Adrenal gland (tissue), 19 donors: ENCODE data around the gene C11orf71. TPM values are rescaled to one million over a fixed set of nuclear protein-coding genes. Genes with fewer than 3 reads are reported as not detected.

Source experiments
- DNase-seq, 7 donors: peaks; one replicate each; pipeline ENCODE4 v3.0.0-alpha.2; 2019 to 2020
- H3K27ac ChIP-seq, 5 donors: fragments of 200-600 bp; sonication (generic) in 4 of 5; 1 replicate in 3 of 5; 2 replicates in 2 of 5; pipeline versions ENCODE4 v1.5.1 to v1.8.0; 2016 to 2020; ENCODE audit warnings: mild to moderate bottlenecking in 1 of 5
- H3K27me3 ChIP-seq: fragments of 200-600 bp; 2 replicates; pipeline ENCODE4 v1.8.0; 2021
- H3K36me3 ChIP-seq, 2 donors: fragments of 200-600 bp; replicated peaks in 1 of 2; 1 replicate in 1 of 2; 2 replicates in 1 of 2; pipeline versions ENCODE4 v1.5.1 to v1.8.0; 2018 to 2022
- H3K4me1 ChIP-seq, 2 donors: fragments of 200-600 bp; replicated peaks in 1 of 2; 1 replicate in 1 of 2; 2 replicates in 1 of 2; pipeline versions ENCODE4 v1.5.1 to v1.8.0; 2018 to 2021
- H3K4me3 ChIP-seq, 4 donors: fragments of 200-600 bp; sonication (generic) in 3 of 4; one replicate each; pipeline ENCODE4 v1.5.1; 2016 to 2018
- H3K9me3 ChIP-seq, 3 donors: fragments of 200-600 bp; sonication (generic) in 1 of 3; replicated peaks in 1 of 3; 1 replicate in 2 of 3; 2 replicates in 1 of 3; pipeline versions ENCODE4 v1.5.1 to v1.8.0; 2016 to 2021
- CTCF ChIP-seq, 6 experiments: fragments of 450-650 bp in 4 of 6; fragments of 200-600 bp in 2 of 6; sonication (generic) in 1 of 6; IDR thresholded peaks; 1 replicate in 5 of 6; 2 replicates in 1 of 6; pipeline versions ENCODE4 v1.5.1 to v1.8.0; 2016 to 2021; ENCODE audit warnings: antibody characterized with exemption in 6 of 6, mild to moderate bottlenecking in 2 of 6, moderate library complexity in 1 of 6
- POLR2A ChIP-seq, 2 donors: fragments of 450-650 bp; IDR thresholded peaks; one replicate each; pipeline ENCODE4 v1.6.1; 2017; ENCODE audit warnings: antibody characterized with exemption in 2 of 2, mild to moderate bottlenecking in 2 of 2, moderate library complexity in 1 of 2
- WGBS, 4 donors: extraction: QIAGEN DNeasy Blood & Tissue Kit in 2 of 4; methylation state at CpG; one replicate each; pipeline versions ENCODE4 v1.1.5 to v1.1.7; 2013 to 2017; 5-methylcytosine and 5-hydroxymethylcytosine counted together
- intact Hi-C, 2 donors: fragments of 100-400 bp; cut with DNase I; formaldehyde crosslinking; loops; one replicate each; pipeline versions ENCODE4 v1.14.1 to v1.15.0; 2022 to 2023
- long read RNA-seq, 10 donors: library from polyadenylated mRNA in 3 of 10; unstranded in 2 of 10; stranded (forward) in 1 of 10; transcript quantifications; one replicate each; pipeline ENCODE4 v2.0.0 and lab custom pipeline, GENCODE V29; 2021 to 2026
- polyA plus RNA-seq, 3 donors: library from polyadenylated mRNA; stranded (reverse); fragments of 200-250 nt in 2 of 3; fragments of 350-450 nt in 1 of 3; fragmentation: Illumina TruSeq in 1 of 3; extraction: RNeasy Lipid Tissue Mini Kit (QIAGEN cat#74804) in 1 of 3; gene quantifications; one replicate each; pipeline ENCODE4 v1.2.3, GENCODE V29; 2013 to 2014
- total RNA-seq, 9 donors: library from RNA; depleted of rRNA in 4 of 9; stranded (reverse); fragments of >200 nt in 4 of 9; fragments of 120-200 nt in 1 of 9; fragmentation: NEBNext Ultra II Directional in 1 of 9; extraction: Animal tissue kit (Norgen Biotek cat#: 25700) in 1 of 9; gene quantifications; one replicate each; pipeline versions ENCODE4 v1.1.0 to v1.2.4, GENCODE V29; 2013 to 2023
- donor health status: healthy with polysubstance abuse.
- donor health status: Bipolar disorder and iron deficiency.
- donor health status: DM: yes; HTN: yes; CAD: no.
- donor health status: DM: no; HTN: no; CAD: no.
- donor health status: DM: no; HTN: no; CAD: no.
- donor health status: DM: yes; HTN: yes; CAD: no.

C11orf71 gene
- total RNA-seq (10 to 100 TPM in 8 of 9 donors, 1 to 10 TPM in 1; 8.2 to 19.4 (median 16.9) TPM), polyA plus RNA-seq (10 to 100 TPM; 14.2 to 17.3 (median 14.3) TPM)
- long read RNA-seq, donor 1, transcript C11orf71-202 (1 exons, 1,980 nt): major isoform, 16 of 16 reads
- long read RNA-seq, donor 1, partial matches to known transcripts: 0 of 16 reads
- long read RNA-seq, donor 1, other reads (novel, unspliced or antisense): 0 of 16 reads
- long read RNA-seq, donor 2, transcript C11orf71-202 (1 exons, 1,980 nt): major isoform, 24 of 24 reads
- long read RNA-seq, donor 2, partial matches to known transcripts: 0 of 24 reads
- long read RNA-seq, donor 2, other reads (novel, unspliced or antisense): 0 of 24 reads
- long read RNA-seq, donor 3, transcript C11orf71-202 (1 exons, 1,980 nt): major isoform, 16 of 16 reads
- long read RNA-seq, donor 3, partial matches to known transcripts: 0 of 16 reads
- long read RNA-seq, donor 3, other reads (novel, unspliced or antisense): 0 of 16 reads
- long read RNA-seq, donor 4, transcript C11orf71-202 (1 exons, 1,980 nt): major isoform, 14 of 14 reads
- long read RNA-seq, donor 4, partial matches to known transcripts: 0 of 14 reads
- long read RNA-seq, donor 4, other reads (novel, unspliced or antisense): 0 of 14 reads
- long read RNA-seq, donor 5, transcript C11orf71-202 (1 exons, 1,980 nt): major isoform, 34 of 34 reads
- long read RNA-seq, donor 5, partial matches to known transcripts: 0 of 34 reads
- long read RNA-seq, donor 5, other reads (novel, unspliced or antisense): 0 of 34 reads
- long read RNA-seq, donor 6, transcript C11orf71-202 (1 exons, 1,980 nt): major isoform, 11 of 11 reads
- long read RNA-seq, donor 6, partial matches to known transcripts: 0 of 11 reads
- long read RNA-seq, donor 6, other reads (novel, unspliced or antisense): 0 of 11 reads
- long read RNA-seq, donor 7, transcript C11orf71-202 (1 exons, 1,980 nt): major isoform, 14 of 14 reads
- long read RNA-seq, donor 7, partial matches to known transcripts: 0 of 14 reads
- long read RNA-seq, donor 7, other reads (novel, unspliced or antisense): 0 of 14 reads
- long read RNA-seq, donor 8, transcript C11orf71-202 (1 exons, 1,980 nt): major isoform, 11 of 11 reads
- long read RNA-seq, donor 8, partial matches to known transcripts: 0 of 11 reads
- long read RNA-seq, donor 8, other reads (novel, unspliced or antisense): 0 of 11 reads
- long read RNA-seq, donor 9, transcript C11orf71-202 (1 exons, 1,980 nt): major isoform, 13 of 13 reads
- long read RNA-seq, donor 9, partial matches to known transcripts: 0 of 13 reads
- long read RNA-seq, donor 9, other reads (novel, unspliced or antisense): 0 of 13 reads
- long read RNA-seq, donor 10, transcript C11orf71-202 (1 exons, 1,980 nt): major isoform, 11 of 11 reads
- long read RNA-seq, donor 10, partial matches to known transcripts: 0 of 11 reads
- long read RNA-seq, donor 10, other reads (novel, unspliced or antisense): 0 of 11 reads

GRCh38 chr11:114400216-114400914, at the start of gene C11orf71, which contains the start of gene RBM7:
C11orf71 (minus strand) TSS chr11:114400511; CDS start chr11:114400331, 180 bp downstream.
RBM7 (plus strand) TSS chr11:114400666; CDS start chr11:114400672, 6 bp downstream.
- Histone ChIP-seq H3K27ac (peak within 1 kb of the TSS; percentile 90 to 99 (median 95)), H3K36me3 (no peaks in the 10 kb centered on the region), H3K27me3 (no peaks in the 10 kb centered on the region), H3K4me1 (peaks cover 14 to 53% of the 10 kb centered on the region in 2 donors), H3K4me3 (peak within 1 kb of the TSS; percentile 43 to 89 (median 66)), H3K9me3 (no peaks in the 10 kb centered on the region)
- TF ChIP-seq POLR2A (IDR thresholded peaks at IDR 0.05) (peak; percentile 94 to 98), CTCF (IDR thresholded peaks at IDR 0.05) (peak in 1 of 6 experiments; percentile 8)
- WGBS, 4 donors: 0 to 1% (median 0%) methylated on average over 42 to 65 of the region's 65 CpGs
- intact Hi-C loops: no loop called here
- peak; percentile 98 to 99 (median 98) for DNase-seq

- intact Hi-C loops: loop anchor here in 1 of 2 donors (10.0 kb wide), 1 partner anchor 95 kb away; no protein-coding TSS in a partner anchor
- no peaks in the 10 kb centered on the region for H3K27me3 ChIP-seq
- H3K9me3 ChIP-seq: no peaks in the 10 kb centered on the region
- H3K4me1 ChIP-seq: peaks cover 0 to 10% of the 10 kb centered on the region in 2 donors
- H3K36me3 ChIP-seq: peaks cover 0 to 17% of the 10 kb centered on the region in 2 donors
- no peak for DNase-seq
- H3K27ac ChIP-seq: no peak overlapping the region
- no peak for TF ChIP-seq POLR2A (IDR thresholded peaks at IDR 0.05)
- no peak for TF ChIP-seq CTCF (IDR thresholded peaks at IDR 0.05)
- WGBS, 4 donors: 91 to 96% (median 93%) methylated on average over 6 of the region's 6 CpGs
- H3K4me3 ChIP-seq: no peak overlapping the region
Measured at GRCh38 chr11:114449845-114450244, 49.5 kb upstream of the C11orf71 start.

GRCh38 chr11:114448749-114449482, 48.6 kb upstream of the C11orf71 start:
- Histone ChIP-seq H3K27ac (no peak overlapping the region), H3K27me3 (no peaks in the 10 kb centered on the region), H3K4me1 (peaks cover 0 to 10% of the 10 kb centered on the region in 2 donors), H3K4me3 (no peak overlapping the region), H3K36me3 (peaks cover 0 to 24% of the 10 kb centered on the region in 2 donors), H3K9me3 (no peaks in the 10 kb centered on the region)
- DNase-seq: no peak
- 86 to 91% (median 87%) methylated on average over 2 of the region's 2 CpGs for WGBS, 4 donors
- no peak for TF ChIP-seq POLR2A (IDR thresholded peaks at IDR 0.05)
- no peak for TF ChIP-seq CTCF (IDR thresholded peaks at IDR 0.05)
- intact Hi-C loops: loop anchor here in 1 of 2 donors (10.0 kb wide), 1 partner anchor 94 kb away; no protein-coding TSS in a partner anchor
